Stomach (tissue), 9 donors: ENCODE measurements around the gene CYTH1. TPM values are rescaled to one million over a fixed set of nuclear protein-coding genes. Genes with fewer than 3 reads are reported as not detected.

ENCODE experiments used
- DNase-seq, 2 donors: peaks; one replicate each; pipeline versions ENCODE4 v3.0.0 to v3.0.0-alpha.2; 2013 to 2019
- H3K27ac ChIP-seq, 5 donors: fragments of 200-600 bp in 4 of 5; sonication (generic) in 4 of 5; one replicate each; pipeline ENCODE4 v1.5.1; 2013 to 2019; ENCODE audit warnings: mild to moderate bottlenecking in 1 of 5, moderate library complexity in 1 of 5
- H3K27me3 ChIP-seq, 3 donors: fragments of 200-600 bp; sonication (generic); one replicate each; pipeline ENCODE4 v1.5.1; 2017 to 2019; ENCODE audit warnings: mixed run types in 1 of 3
- H3K36me3 ChIP-seq, 4 donors: fragments of 200-600 bp; sonication (generic); 1 replicate in 3 of 4; 2 replicates in 1 of 4; pipeline ENCODE4 v1.5.1; 2016 to 2019
- H3K4me1 ChIP-seq, 4 donors: fragments of 200-600 bp; sonication (generic); one replicate each; pipeline ENCODE4 v1.5.1; 2016 to 2019
- H3K4me3 ChIP-seq, 4 donors: fragments of 200-600 bp; sonication (generic) in 3 of 4; one replicate each; pipeline ENCODE4 v1.5.1; 2016 to 2019; ENCODE audit warnings: mild to moderate bottlenecking in 1 of 4
- H3K9me3 ChIP-seq, 4 donors: fragments of 200-600 bp; sonication (generic); one replicate each; pipeline ENCODE4 v1.5.1; 2016 to 2019
- CTCF ChIP-seq, 7 experiments: fragments of 450-650 bp in 4 of 7; fragments of 200-600 bp in 3 of 7; sonication (generic) in 3 of 7; IDR thresholded peaks; one replicate each; pipeline ENCODE4 v1.5.1; 2016 to 2019; ENCODE audit warnings: antibody characterized with exemption in 7 of 7, control low read depth in 2 of 7, mild to moderate bottlenecking in 1 of 7
- EP300 ChIP-seq: sonication (generic); formaldehyde crosslinking; IDR thresholded peaks from one replicate; pipeline ENCODE4 v1.6.1; 2017; ENCODE audit warnings: antibody characterized with exemption
- POLR2A ChIP-seq, 4 donors: fragments of 450-650 bp; IDR thresholded peaks; one replicate each; pipeline ENCODE4 v1.6.1; 2016; ENCODE audit warnings: antibody characterized with exemption in 4 of 4, control low read depth in 2 of 4, mild to moderate bottlenecking in 1 of 4, moderate library complexity in 1 of 4
- POLR2AphosphoS5 ChIP-seq, 3 donors: sonication (generic); formaldehyde crosslinking; IDR thresholded peaks; one replicate each; pipeline ENCODE4 v1.6.1; 2016; ENCODE audit warnings: antibody characterized with exemption in 3 of 3
- WGBS, 5 donors: extraction: QIAGEN DNeasy Blood & Tissue Kit in 3 of 5; methylation state at CpG; one replicate each; pipeline versions ENCODE4 v1.1.5 to v1.1.7; 2013 to 2018; 5-methylcytosine and 5-hydroxymethylcytosine counted together
- intact Hi-C: fragments of 100-400 bp; cut with DNase I; formaldehyde crosslinking; loops from one replicate; pipeline ENCODE4 v1.15.1; 2023; ENCODE audit warnings: low total_unique reads
- polyA plus RNA-seq, 3 donors: library from polyadenylated mRNA; stranded (reverse); fragments of 200-250 nt; gene quantifications; one replicate each; pipeline ENCODE4 v1.2.3, GENCODE V29; 2013
- total RNA-seq, 5 donors: library from RNA; depleted of rRNA; stranded (reverse); fragments of >200 nt; gene quantifications; one replicate each; pipeline versions ENCODE4 v1.1.0 to v1.2.3, GENCODE V29; 2014 to 2016
- donor health status: healthy with polysubstance abuse.
- donor health status: Bipolar disorder and iron deficiency.
- donor health status: healthy.

The CYTH1 gene
- total and polyA plus RNA-seq, 8 donors = 29.6 to 137 (median 55.9) TPM

- peak; percentile 94 to 95 for DNase-seq
- Histone ChIP-seq H3K36me3 (no peaks in the 10 kb centered on the region), H3K4me1 (peaks cover 21 to 88% (median 60%) of the 10 kb centered on the region in 4 donors), H3K4me3 (peak overlapping the region; percentile 45 to 59 (median 50)), H3K27me3 (no peaks in the 10 kb centered on the region), H3K27ac (peak overlapping the region; percentile 81 to 94 (median 89)), H3K9me3 (no peaks in the 10 kb centered on the region)
- intact Hi-C loops = no loop called here
- 13 to 49% (median 25%) methylated on average over 14 to 15 of the region's 15 CpGs for WGBS, 5 donors
- TF ChIP-seq EP300 (no peak), POLR2A (IDR thresholded peaks at IDR 0.05) (peak in 2 of 4 donors; percentile 42 to 57), CTCF (IDR thresholded peaks at IDR 0.05) (peak in 2 of 7 experiments; percentile 3 to 24), POLR2AphosphoS5 (IDR thresholded peaks at IDR 0.05) (peak; percentile 2 to 88 (median 85))
Measured at GRCh38 chr17:78736526-78737079, 45.5 kb downstream of the CYTH1 start.

GRCh38 chr17:78735832-78736525 is 46.1 kb downstream of the CYTH1 start:
- H3K9me3 ChIP-seq = no peaks in the 10 kb centered on the region
- peak overlapping the region; percentile 45 to 59 (median 50) for H3K4me3 ChIP-seq
- intact Hi-C loops = no loop called here
- H3K4me1 ChIP-seq = peaks cover 21 to 90% (median 58%) of the 10 kb centered on the region in 4 donors
- 11 to 20% (median 12%) methylated on average over 6 of the region's 6 CpGs for WGBS, 5 donors
- no peaks in the 10 kb centered on the region for H3K27me3 ChIP-seq
- DNase-seq = peak in 1 of 2 donors; percentile 79
- H3K36me3 ChIP-seq = no peaks in the 10 kb centered on the region
- TF ChIP-seq CTCF (IDR thresholded peaks at IDR 0.05) (no peak), POLR2AphosphoS5 (IDR thresholded peaks at IDR 0.05) (peak in 2 of 3 donors; percentile 86 to 88), POLR2A (IDR thresholded peaks at IDR 0.05) (peak in 1 of 4 donors; percentile 63), EP300 (no peak)
- peak overlapping the region; percentile 81 to 94 (median 89) for H3K27ac ChIP-seq

GRCh38 chr17:78734793-78735641 is 47.1 kb downstream of the CYTH1 start:
- H3K9me3 ChIP-seq = no peaks in the 10 kb centered on the region
- peak overlapping the region; percentile 76 to 94 (median 89) for H3K27ac ChIP-seq
- TF ChIP-seq EP300 = no peak
- no peak for TF ChIP-seq POLR2A (IDR thresholded peaks at IDR 0.05)
- TF ChIP-seq POLR2AphosphoS5 (IDR thresholded peaks at IDR 0.05) = no peak
- peak overlapping the region; percentile 45 to 59 (median 50) for H3K4me3 ChIP-seq
- H3K36me3 ChIP-seq = no peaks in the 10 kb centered on the region
- H3K27me3 ChIP-seq = no peaks in the 10 kb centered on the region
- H3K4me1 ChIP-seq = peaks cover 21 to 88% (median 58%) of the 10 kb centered on the region in 4 donors
- WGBS, 5 donors = 27 to 52% (median 34%) methylated on average over 15 to 16 of the region's 16 CpGs
- peak in 1 of 2 donors; percentile 79 for DNase-seq
- intact Hi-C loops = no loop called here

GRCh38 chr17:78732354-78732753 is 49.7 kb downstream of the CYTH1 start:
- Histone ChIP-seq H3K4me3 (no peak overlapping the region), H3K36me3 (peaks cover 0 to 7% (median 2%) of the 10 kb centered on the region in 4 donors), H3K27me3 (no peaks in the 10 kb centered on the region), H3K27ac (no peak overlapping the region), H3K9me3 (no peaks in the 10 kb centered on the region), H3K4me1 (peaks cover 21 to 86% (median 50%) of the 10 kb centered on the region in 4 donors)
- intact Hi-C loops = no loop called here
- 78 to 100% (median 93%) methylated on average over 1 of the region's 1 CpG for WGBS, 5 donors
- TF ChIP-seq POLR2AphosphoS5 (IDR thresholded peaks at IDR 0.05) (no peak), POLR2A (IDR thresholded peaks at IDR 0.05) (no peak), EP300 (no peak)
- no peak for DNase-seq

- intact Hi-C loops = no loop called here
- peaks cover 0 to 10% (median 4%) of the 10 kb centered on the region in 4 donors for H3K36me3 ChIP-seq
- peaks cover 20 to 86% (median 48%) of the 10 kb centered on the region in 4 donors for H3K4me1 ChIP-seq
- TF ChIP-seq CTCF (IDR thresholded peaks at IDR 0.05) (no peak), POLR2AphosphoS5 (IDR thresholded peaks at IDR 0.05) (no peak), EP300 (no peak), POLR2A (IDR thresholded peaks at IDR 0.05) (no peak)
- no peak overlapping the region for H3K4me3 ChIP-seq
- H3K9me3 ChIP-seq = no peaks in the 10 kb centered on the region
- no peaks in the 10 kb centered on the region for H3K27me3 ChIP-seq
- 44 to 60% (median 56%) methylated on average over 5 of the region's 5 CpGs for whole genome bisulfite sequencing, 5 donors
- no peak overlapping the region for H3K27ac ChIP-seq
- DNase-seq = no peak
Measured at GRCh38 chr17:78731904-78732303, 50.2 kb downstream of the CYTH1 start.
